ENCODE measurements around the gene CCL13. TPM values are rescaled to one million over a fixed set of nuclear protein-coding genes. Genes with fewer than 3 reads are reported as not detected.

Gene CCL13
- total and polyA plus RNA-seq, 2 of the 8 experiments (the other 6 are each of a cell fraction or from before 2014, with no cell fraction given): not detected

DNA sequence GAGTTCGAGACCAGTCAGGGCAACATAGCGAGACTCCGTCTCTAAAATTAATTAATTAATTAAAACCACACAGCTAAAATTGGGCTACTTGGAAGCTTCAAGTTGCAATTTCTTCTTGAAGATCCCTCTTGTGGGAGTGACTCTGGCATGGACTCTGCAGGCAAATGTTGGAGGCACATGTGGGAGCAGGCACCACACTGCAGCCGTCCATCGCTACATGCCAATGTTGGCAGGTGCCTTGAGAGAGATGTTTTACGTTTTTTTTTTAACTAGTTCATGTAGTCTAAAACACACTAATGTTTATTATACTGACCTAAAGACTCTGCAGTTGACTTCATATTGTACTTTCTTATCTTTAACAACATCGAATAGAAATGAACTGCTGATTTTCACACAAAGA, 45.0 kb upstream of the CCL13 start:
- H2AK5ac ChIP-seq (ENCODE audit: low read depth, low read length): no peak overlapping the region
- no peaks in the 10 kb centered on the region for H4K20me1 ChIP-seq (replicated peaks in 1 of 2; ENCODE audit: control insufficient read depth in 1 of 2, insufficient read depth in 2 of 2, low read length in 2 of 2)
- H2BK120ac ChIP-seq (replicated peaks; ENCODE audit: low read depth, low read length): no peak overlapping the region
- no peaks in the 10 kb centered on the region for H3K79me1 ChIP-seq (ENCODE audit: low read depth, low read length)
- no peak overlapping the region for H4K8ac ChIP-seq (ENCODE audit: extremely low read depth, insufficient read depth, low read length)
- no peak overlapping the region for H2AFZ ChIP-seq (ENCODE audit: low read length)
- H3K79me2 ChIP-seq (ENCODE audit: control insufficient read depth in 1 of 2, insufficient read depth in 2 of 2, low read length in 2 of 2): no peaks in the 10 kb centered on the region
- no peak overlapping the region for H4K5ac ChIP-seq (ENCODE audit: insufficient read length, low read depth, low read length)
- H3K56ac ChIP-seq (replicated peaks; ENCODE audit: insufficient read length, low read depth, low read length): no peak overlapping the region
- no peaks in the 10 kb centered on the region for H3K23me2 ChIP-seq (ENCODE audit: low read depth, low read length)
- H3K18ac ChIP-seq (ENCODE audit: extremely low read depth, low read length): no peak overlapping the region
- H2BK12ac ChIP-seq (ENCODE audit: low read depth, low read length): no peak overlapping the region
- H3K9ac ChIP-seq (replicated peaks in 1 of 4; ENCODE audit: extremely low read depth in 1 of 4, low read depth in 3 of 4, low read length in 3 of 4): no peak overlapping the region
- FAIRE-seq: no peak
- no peaks in the 10 kb centered on the region for H3K27me3 ChIP-seq (replicated peaks in 1 of 4; ENCODE audit: control insufficient read depth in 3 of 4, extremely low read depth in 1 of 4, insufficient read depth in 3 of 4, low read length in 3 of 4)
- no peaks in the 10 kb centered on the region for H3K4me1 ChIP-seq (replicated peaks in 1 of 4; ENCODE audit: control insufficient read depth in 3 of 4, insufficient read depth in 4 of 4, low read length in 3 of 4)
- no peak overlapping the region for H3K23ac ChIP-seq (ENCODE audit: insufficient read length)
- H4K91ac ChIP-seq (replicated peaks; ENCODE audit: insufficient read length, low read length): no peak overlapping the region
- no peak overlapping the region for H2BK15ac ChIP-seq (ENCODE audit: low read length)
- no peak overlapping the region for H2BK20ac ChIP-seq (ENCODE audit: low read length)
- no peak overlapping the region for H3K4ac ChIP-seq (replicated peaks; ENCODE audit: insufficient read length, low read depth, low read length)
- H3K36me3 ChIP-seq (ENCODE audit: control insufficient read depth in 2 of 4, insufficient read depth in 4 of 4, low read length in 3 of 4): no peaks in the 10 kb centered on the region
- H3K9me3 ChIP-seq (ENCODE audit: insufficient read depth in 2 of 2, low read depth in 1 of 2, low read length in 1 of 2): no peaks in the 10 kb centered on the region
- no peak overlapping the region for H3K27ac ChIP-seq (ENCODE audit: low read depth, low read length)
- H3K4me2 ChIP-seq (ENCODE audit: insufficient read depth in 1 of 2, low read depth in 2 of 2, low read length in 2 of 2): no peak overlapping the region
- CTCF ChIA-PET (ENCODE audit: partially characterized antibody): interaction anchor here (1.1 to 13.3 kb wide), 5 partner anchors 10 to 108 kb away, joined by 3 to 210 read pairs (median 4); no protein-coding TSS in a partner anchor
- 95% methylated on average over 7 of the region's 7 CpGs; no CpG with 5 or more reads in 1 of the 2 experiments for WGBS, 2 experiments (ENCODE audit: extremely low coverage in 1 of 2, insufficient coverage in 1 of 2, insufficient read length in 1 of 2, insufficient replicate concordance in 2 of 2, low coverage in 1 of 2, low lambda C conversion rate in 2 of 2, missing lambda C conversion rate in 1 of 2)
- no peak overlapping the region for H2BK5ac ChIP-seq (ENCODE audit: low read depth, low read length)
- DNase-seq (ENCODE audit: low read depth in 1 of 2, low spot score in 2 of 2): no peak
- H3K14ac ChIP-seq (ENCODE audit: insufficient read length): no peak overlapping the region
- POLR2A ChIA-PET (ENCODE audit: partially characterized antibody): no interaction called here
- H3K4me3 ChIP-seq (ENCODE audit: extremely low read depth in 1 of 4, insufficient read depth in 2 of 4, low read depth in 3 of 4, low read length in 4 of 4): no peak overlapping the region
- TF ChIP-seq CBX5 (IDR thresholded peaks at IDR 0.05; ENCODE audit: low read depth, low read length) (no peak), TAF1 (IDR thresholded peaks at IDR 0.05; ENCODE audit: low read depth, low read length) (no peak), EP300 (IDR thresholded peaks at IDR 0.05; ENCODE audit: borderline replicate concordance in 1 of 2, low read depth in 2 of 2, low read length in 2 of 2) (no peak), JUN (IDR thresholded peaks at IDR 0.05; ENCODE audit: low read depth, low read length) (no peak), YY1 (IDR thresholded peaks at IDR 0.05; ENCODE audit: low read depth, low read length) (no peak), HDAC6 (IDR thresholded peaks at IDR 0.05; ENCODE audit: low read depth, low read length) (no peak), RNF2 (IDR thresholded peaks at IDR 0.05; ENCODE audit: borderline replicate concordance, low read depth, low read length, missing control alignments, poor library complexity, severe bottlenecking) (no peak)
- TF ChIP-seq, protein P1, sequence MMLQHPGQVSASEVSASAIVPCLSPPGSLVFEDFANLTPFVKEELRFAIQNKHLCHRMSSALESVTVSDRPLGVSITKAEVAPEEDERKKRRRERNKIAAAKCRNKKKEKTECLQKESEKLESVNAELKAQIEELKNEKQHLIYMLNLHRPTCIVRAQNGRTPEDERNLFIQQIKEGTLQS (IDR thresholded peaks at IDR 0.05; ENCODE audit: insufficient read depth, low read depth, low read length): no peak
- TF ChIP-seq, protein P2, sequence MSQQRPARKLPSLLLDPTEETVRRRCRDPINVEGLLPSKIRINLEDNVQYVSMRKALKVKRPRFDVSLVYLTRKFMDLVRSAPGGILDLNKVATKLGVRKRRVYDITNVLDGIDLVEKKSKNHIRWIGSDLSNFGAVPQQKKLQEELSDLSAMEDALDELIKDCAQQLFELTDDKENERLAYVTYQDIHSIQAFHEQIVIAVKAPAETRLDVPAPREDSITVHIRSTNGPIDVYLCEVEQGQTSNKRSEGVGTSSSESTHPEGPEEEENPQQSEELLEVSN (IDR thresholded peaks at IDR 0.05): no peak
- TF ChIP-seq, protein P3, sequence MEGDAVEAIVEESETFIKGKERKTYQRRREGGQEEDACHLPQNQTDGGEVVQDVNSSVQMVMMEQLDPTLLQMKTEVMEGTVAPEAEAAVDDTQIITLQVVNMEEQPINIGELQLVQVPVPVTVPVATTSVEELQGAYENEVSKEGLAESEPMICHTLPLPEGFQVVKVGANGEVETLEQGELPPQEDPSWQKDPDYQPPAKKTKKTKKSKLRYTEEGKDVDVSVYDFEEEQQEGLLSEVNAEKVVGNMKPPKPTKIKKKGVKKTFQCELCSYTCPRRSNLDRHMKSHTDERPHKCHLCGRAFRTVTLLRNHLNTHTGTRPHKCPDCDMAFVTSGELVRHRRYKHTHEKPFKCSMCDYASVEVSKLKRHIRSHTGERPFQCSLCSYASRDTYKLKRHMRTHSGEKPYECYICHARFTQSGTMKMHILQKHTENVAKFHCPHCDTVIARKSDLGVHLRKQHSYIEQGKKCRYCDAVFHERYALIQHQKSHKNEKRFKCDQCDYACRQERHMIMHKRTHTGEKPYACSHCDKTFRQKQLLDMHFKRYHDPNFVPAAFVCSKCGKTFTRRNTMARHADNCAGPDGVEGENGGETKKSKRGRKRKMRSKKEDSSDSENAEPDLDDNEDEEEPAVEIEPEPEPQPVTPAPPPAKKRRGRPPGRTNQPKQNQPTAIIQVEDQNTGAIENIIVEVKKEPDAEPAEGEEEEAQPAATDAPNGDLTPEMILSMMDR (IDR thresholded peaks at IDR 0.05; ENCODE audit: control extremely low read depth in 1 of 3, insufficient read depth in 1 of 3, low read depth in 1 of 3, low read length in 3 of 3): no peak
